CD4-positive, alpha-beta T cell (primary cell): ENCODE results near the gene BAG2. TPM values are rescaled to one million over a fixed set of nuclear protein-coding genes. Genes with fewer than 3 reads are reported as not detected.

Experiments used
- ATAC-seq: fragments of 200-7000 bp; cut with Tn5 transposase; one replicate; pipeline ENCODE4 v1.10.0; 2022; ENCODE audit warnings: mild to moderate bottlenecking; ENCODE audit not compliant: poor library complexity
- CTCF ChIA-PET: fragments of 350-600 bp; sonication (Branson Sonifier 250); formaldehyde crosslinking; loops from one replicate; lab custom pipeline; 2021; ENCODE audit warnings: antibody characterized with exemption, inconsistent platforms; lab: Charles Lee
- POLR2A ChIA-PET: fragments of 350-600 bp; sonication (Branson Sonifier 250); formaldehyde crosslinking; loops from one replicate; lab custom pipeline; 2021; ENCODE audit warnings: antibody characterized with exemption, inconsistent platforms; lab: Charles Lee
- DNase-seq, 14 experiments: peaks; one replicate each; pipeline ENCODE4 v3.0.0-alpha.2; 2013 to 2020; ENCODE audit warnings: mixed read lengths in 2 of 14
- H3K27ac ChIP-seq, 2 donors: one replicate each; pipeline versions ENCODE4 v1.5.1 to v1.7.0; 2013; ENCODE audit warnings: low read length in 2 of 2, low read depth in 1 of 2, mild to moderate bottlenecking in 1 of 2
- H3K27me3 ChIP-seq, 2 experiments: 1 replicate in 1 of 2; 2 replicates in 1 of 2; pipeline versions ENCODE4 v1.6.1 to v1.7.0; 2013; ENCODE audit warnings: low read length in 2 of 2, control low read depth in 1 of 2, mild to moderate bottlenecking in 1 of 2, moderate library complexity in 1 of 2; ENCODE audit not compliant: insufficient read depth in 2 of 2, control insufficient read depth in 1 of 2
- H3K36me3 ChIP-seq: one replicate; pipeline ENCODE4 v1.6.1; 2013; ENCODE audit warnings: low read length, control low read depth; ENCODE audit not compliant: insufficient read depth
- H3K4me1 ChIP-seq: one replicate; pipeline ENCODE4 v1.6.1; 2013; ENCODE audit warnings: low read length, control low read depth; ENCODE audit not compliant: insufficient read depth
- H3K4me3 ChIP-seq: one replicate; pipeline ENCODE4 v1.5.1; 2013; ENCODE audit warnings: mild to moderate bottlenecking, low read length, moderate library complexity
- H3K9me3 ChIP-seq, 2 experiments: 1 replicate in 1 of 2; 2 replicates in 1 of 2; pipeline versions ENCODE4 v1.6.1 to v1.7.0; 2013; ENCODE audit warnings: low read length in 2 of 2, mild to moderate bottlenecking in 2 of 2, control low read depth in 1 of 2, moderate library complexity in 1 of 2; ENCODE audit not compliant: control insufficient read depth in 1 of 2, insufficient read depth in 1 of 2
- H3K27ac Mint-ChIP-seq: one replicate; pipeline ENCODE4 v1.8.0; 2020; ENCODE audit warnings: mixed read lengths
- H3K27me3 Mint-ChIP-seq: one replicate; pipeline ENCODE4 v1.8.0; 2021; ENCODE audit warnings: mixed read lengths
- H3K36me3 Mint-ChIP-seq: one replicate; pipeline ENCODE4 v1.8.0; 2021; ENCODE audit warnings: low read depth, mixed read lengths
- H3K4me1 Mint-ChIP-seq: one replicate; pipeline ENCODE4 v1.8.0; 2021; ENCODE audit warnings: low read depth, mixed read lengths
- H3K4me3 Mint-ChIP-seq: one replicate; pipeline ENCODE4 v1.8.0; 2020; ENCODE audit warnings: mild to moderate bottlenecking, mixed read lengths
- H3K9me3 Mint-ChIP-seq: one replicate; pipeline ENCODE4 v1.8.0; 2020; ENCODE audit warnings: mixed read lengths
- CTCF ChIP-seq: fragments of 200-600 bp; IDR thresholded peaks from one replicate; pipeline ENCODE4 v1.8.0; 2022; ENCODE audit warnings: antibody characterized with exemption, mild to moderate bottlenecking
- intact Hi-C, 2 experiments: fragments of 100-400 bp; cut with DNase I in 1 of 2; cut with micrococcal nuclease in 1 of 2; formaldehyde crosslinking; loops; one replicate each; pipeline versions ENCODE4 v1.15.1 to v1.9.0; 2023 to 2025; cut with DNase I, micrococcal nuclease
- total RNA-seq, 174 experiments: library from RNA in 2 of 174; stranded (reverse) in 2 of 174; gene quantifications; one replicate each; pipeline ENCODE4 v1.2.3 and lab custom pipeline; 2021 to 2026

Gene BAG2
- total RNA-seq, 2 experiments from 2014 or later, result 5.4 to 5.6 TPM

- CTCF ChIA-PET, result interaction anchor here (0.6 to 0.9 kb wide), 2 partner anchors 18 to 38 kb away, joined by 3 read pairs; no protein-coding TSS in a partner anchor
- Histone ChIP-seq H3K9me3 (no peaks in the 10 kb centered on the region), H3K27me3 (no peaks in the 10 kb centered on the region), H3K27ac (no peak overlapping the region), H3K36me3 (peaks cover 39% of the 10 kb centered on the region), H3K4me3 (no peak overlapping the region), H3K4me1 (no peaks in the 10 kb centered on the region)
- Mint-ChIP-seq H3K36me3 (peaks cover 76% of the 10 kb centered on the region), H3K27me3 (no peaks in the 10 kb centered on the region), H3K27ac (no peak overlapping the region), H3K4me3 (no peak overlapping the region), H3K4me1 (peaks cover 3% of the 10 kb centered on the region), H3K9me3 (no peaks in the 10 kb centered on the region)
- DNase-seq, result no peak
- no peak for ATAC-seq
- intact Hi-C loops, result no loop called here
- TF ChIP-seq CTCF, result no peak
- POLR2A ChIA-PET, result no interaction called here
Observed at GRCh38 chr6:57130661-57131177, 41.4 kb upstream of the BAG2 start.

- POLR2A ChIA-PET, result no interaction called here
- no peak for ATAC-seq
- H3K27ac ChIP-seq, result no peak overlapping the region
Observed at GRCh38 chr6:57134954-57135353, 37.2 kb upstream of the BAG2 start.

GRCh38 chr6:57135885-57136284, 36.2 kb upstream of the BAG2 start:
- H3K36me3 ChIP-seq, result peaks cover 38% of the 10 kb centered on the region
- ATAC-seq (no peak), DNase-seq (no peak)
- H3K4me3 ChIP-seq, result no peak overlapping the region
- H3K27ac Mint-ChIP-seq, result no peak overlapping the region
- no peaks in the 10 kb centered on the region for H3K9me3 ChIP-seq
- no peak overlapping the region for H3K27ac ChIP-seq
- no peaks in the 10 kb centered on the region for H3K9me3 Mint-ChIP-seq
- POLR2A ChIA-PET, result no interaction called here
- no peaks in the 10 kb centered on the region for H3K27me3 Mint-ChIP-seq
- no peak for TF ChIP-seq CTCF
- intact Hi-C loops, result no loop called here
- no peaks in the 10 kb centered on the region for H3K4me1 ChIP-seq
- CTCF ChIA-PET, result no interaction called here
- H3K36me3 Mint-ChIP-seq, result peaks cover 80% of the 10 kb centered on the region
- no peaks in the 10 kb centered on the region for H3K27me3 ChIP-seq
- H3K4me3 Mint-ChIP-seq, result no peak overlapping the region
- H3K4me1 Mint-ChIP-seq, result no peaks in the 10 kb centered on the region

More at GRCh38 chr6:57134954-57135353, 37.2 kb upstream of the BAG2 start:
- CTCF ChIA-PET, result no interaction called here
- intact Hi-C loops, result no loop called here
- no peaks in the 10 kb centered on the region for H3K27me3 ChIP-seq
- H3K4me1 ChIP-seq, result no peaks in the 10 kb centered on the region
- H3K9me3 ChIP-seq, result no peaks in the 10 kb centered on the region
- H3K36me3 ChIP-seq, result peaks cover 45% of the 10 kb centered on the region
- Mint-ChIP-seq H3K36me3 (peaks cover 83% of the 10 kb centered on the region), H3K27me3 (no peaks in the 10 kb centered on the region), H3K27ac (no peak overlapping the region), H3K9me3 (no peaks in the 10 kb centered on the region), H3K4me3 (no peak overlapping the region), H3K4me1 (peaks cover 3% of the 10 kb centered on the region)
- H3K4me3 ChIP-seq, result no peak overlapping the region
- TF ChIP-seq CTCF, result no peak
- DNase-seq, result no peak
